ENCODE data around the gene CD244. TPM values are rescaled to one million over a fixed set of nuclear protein-coding genes. Genes with fewer than 3 reads are reported as not detected.
"Not testable (repeated sequence)": the region's sequence is repeated elsewhere in the genome, so short reads cannot be mapped to it uniquely, and the experiment has no call there.

The CD244 gene
- total RNA-seq, 2 donors from 2014 or later, result 0.78 to 2.2 TPM

DNA sequence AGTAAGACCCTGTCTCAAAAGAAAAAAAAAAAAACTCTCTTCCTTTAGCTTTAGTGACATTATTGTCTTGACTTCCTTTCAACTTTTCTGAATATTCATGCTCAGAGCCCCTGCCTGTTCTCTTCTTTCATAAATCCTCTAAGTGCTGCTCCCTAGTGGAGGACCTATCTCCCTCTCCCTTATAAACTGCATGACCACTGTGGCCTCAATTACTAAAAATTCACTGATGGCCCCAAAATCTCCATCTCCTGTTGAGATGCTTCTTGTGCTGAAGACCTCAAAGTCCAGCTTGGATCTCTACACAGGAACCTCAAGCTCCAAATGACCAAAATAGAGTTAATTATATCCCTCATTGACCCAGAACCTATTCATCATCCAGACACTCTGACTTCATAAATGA, 14.5 kb upstream of the CD244 start:
- H3K27ac ChIP-seq, result no peak overlapping the region
- H3K9me3 ChIP-seq, result no peaks in the 10 kb centered on the region
- H3K27me3 ChIP-seq (replicated peaks; ENCODE audit: insufficient read depth), result no peaks in the 10 kb centered on the region
- TF ChIP-seq, protein P1, sequence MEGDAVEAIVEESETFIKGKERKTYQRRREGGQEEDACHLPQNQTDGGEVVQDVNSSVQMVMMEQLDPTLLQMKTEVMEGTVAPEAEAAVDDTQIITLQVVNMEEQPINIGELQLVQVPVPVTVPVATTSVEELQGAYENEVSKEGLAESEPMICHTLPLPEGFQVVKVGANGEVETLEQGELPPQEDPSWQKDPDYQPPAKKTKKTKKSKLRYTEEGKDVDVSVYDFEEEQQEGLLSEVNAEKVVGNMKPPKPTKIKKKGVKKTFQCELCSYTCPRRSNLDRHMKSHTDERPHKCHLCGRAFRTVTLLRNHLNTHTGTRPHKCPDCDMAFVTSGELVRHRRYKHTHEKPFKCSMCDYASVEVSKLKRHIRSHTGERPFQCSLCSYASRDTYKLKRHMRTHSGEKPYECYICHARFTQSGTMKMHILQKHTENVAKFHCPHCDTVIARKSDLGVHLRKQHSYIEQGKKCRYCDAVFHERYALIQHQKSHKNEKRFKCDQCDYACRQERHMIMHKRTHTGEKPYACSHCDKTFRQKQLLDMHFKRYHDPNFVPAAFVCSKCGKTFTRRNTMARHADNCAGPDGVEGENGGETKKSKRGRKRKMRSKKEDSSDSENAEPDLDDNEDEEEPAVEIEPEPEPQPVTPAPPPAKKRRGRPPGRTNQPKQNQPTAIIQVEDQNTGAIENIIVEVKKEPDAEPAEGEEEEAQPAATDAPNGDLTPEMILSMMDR (IDR thresholded peaks at IDR 0.05), result no peak
- no peaks in the 10 kb centered on the region for H3K4me1 ChIP-seq (ENCODE audit: control insufficient read depth in 1 of 2, low read depth in 2 of 2)
- DNase-seq (ENCODE audit: low spot score) (no peak), ATAC-seq (ENCODE audit: insufficient number of reproducible peaks, low FRiP score, low read depth) (no peak)
- H3K36me3 ChIP-seq, result no peaks in the 10 kb centered on the region
- H3K4me3 ChIP-seq, result no peak overlapping the region

DNA sequence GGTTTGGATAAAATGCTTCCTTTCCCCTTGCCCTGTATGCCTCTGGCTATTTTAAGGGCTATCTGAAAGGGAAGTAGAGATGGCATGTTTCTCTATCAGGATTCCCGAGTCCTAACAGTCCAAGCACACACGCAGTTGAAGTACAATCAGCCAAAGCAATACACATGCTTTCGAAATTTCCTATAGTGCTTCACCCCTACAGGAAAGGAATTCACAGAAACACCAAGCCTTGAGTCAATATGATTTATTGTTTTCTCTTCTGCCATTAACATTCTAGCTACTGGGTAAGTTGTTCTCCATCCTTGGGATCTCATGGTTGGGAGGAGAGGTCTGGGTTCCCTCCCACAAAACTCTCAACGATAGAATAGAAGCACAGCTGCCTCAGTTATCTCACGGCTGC, 13.6 kb upstream of the CD244 start:
- DNase-seq (ENCODE audit: low spot score) (no peak), ATAC-seq (ENCODE audit: insufficient number of reproducible peaks, low FRiP score, low read depth) (no peak)
- Histone ChIP-seq H3K27me3 (replicated peaks; ENCODE audit: insufficient read depth) (no peaks in the 10 kb centered on the region), H3K4me1 (ENCODE audit: control insufficient read depth in 1 of 2, low read depth in 2 of 2) (no peaks in the 10 kb centered on the region), H3K4me3 (no peak overlapping the region), H3K27ac (no peak overlapping the region), H3K36me3 (no peaks in the 10 kb centered on the region), H3K9me3 (no peaks in the 10 kb centered on the region)
- TF ChIP-seq, protein P1 (IDR thresholded peaks at IDR 0.05), result no peak

DNA sequence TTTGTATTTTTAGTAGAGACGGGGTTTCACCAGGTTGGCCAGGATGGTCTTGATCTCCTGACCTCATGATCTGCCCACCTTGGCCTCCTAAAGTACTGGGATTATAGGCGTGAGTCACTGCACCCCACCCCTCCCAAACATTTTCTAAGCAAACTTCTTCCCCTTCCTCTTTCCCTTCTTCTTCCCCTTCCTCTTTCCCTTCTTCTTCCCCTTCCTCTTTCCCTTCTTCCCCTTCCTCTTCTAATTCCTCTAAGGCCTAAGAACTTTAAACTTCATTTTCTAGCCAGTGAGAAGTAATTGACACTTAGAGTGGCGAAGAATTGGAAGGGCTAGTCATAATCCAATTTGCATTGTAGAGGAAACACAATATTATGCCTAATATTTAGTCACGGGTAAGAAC, 12.9 kb upstream of the CD244 start:
- H3K9me3 ChIP-seq; H3K4me3 ChIP-seq; H3K36me3 ChIP-seq; DNase-seq (ENCODE audit: low spot score); H3K4me1 ChIP-seq (ENCODE audit: control insufficient read depth in 1 of 2, low read depth in 2 of 2); ATAC-seq (ENCODE audit: insufficient number of reproducible peaks, low FRiP score, low read depth); H3K27me3 ChIP-seq (replicated peaks; ENCODE audit: insufficient read depth); H3K27ac ChIP-seq: not testable (repeated sequence)

DNA sequence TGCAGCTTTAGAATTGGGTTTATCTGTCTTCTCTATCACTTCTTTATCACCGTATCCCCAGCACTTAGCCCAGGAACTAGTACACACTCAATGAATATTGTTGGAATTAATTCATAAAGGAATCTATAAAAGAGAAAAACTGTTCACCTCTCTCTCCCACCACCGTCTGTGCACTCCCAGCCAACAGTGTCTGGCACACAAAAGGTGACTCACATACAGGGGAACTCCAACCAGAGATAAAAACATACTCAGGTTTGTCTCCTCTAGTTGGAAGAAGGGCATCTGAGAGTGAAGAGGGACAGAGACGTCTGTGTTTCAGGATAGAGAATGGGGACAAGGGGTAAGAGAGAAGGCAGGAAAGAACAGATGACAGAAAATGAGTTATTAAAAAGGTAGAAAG, 12.2 kb upstream of the CD244 start:
- Histone ChIP-seq H3K27ac (no peak overlapping the region), H3K4me3 (no peak overlapping the region), H3K9me3 (no peaks in the 10 kb centered on the region), H3K4me1 (ENCODE audit: control insufficient read depth in 1 of 2, low read depth in 2 of 2) (no peaks in the 10 kb centered on the region), H3K36me3 (no peaks in the 10 kb centered on the region), H3K27me3 (replicated peaks; ENCODE audit: insufficient read depth) (no peaks in the 10 kb centered on the region)
- TF ChIP-seq, protein P1 (IDR thresholded peaks at IDR 0.05), result no peak
- ATAC-seq (ENCODE audit: insufficient number of reproducible peaks, low FRiP score, low read depth) (no peak), DNase-seq (ENCODE audit: low spot score) (no peak)

DNA sequence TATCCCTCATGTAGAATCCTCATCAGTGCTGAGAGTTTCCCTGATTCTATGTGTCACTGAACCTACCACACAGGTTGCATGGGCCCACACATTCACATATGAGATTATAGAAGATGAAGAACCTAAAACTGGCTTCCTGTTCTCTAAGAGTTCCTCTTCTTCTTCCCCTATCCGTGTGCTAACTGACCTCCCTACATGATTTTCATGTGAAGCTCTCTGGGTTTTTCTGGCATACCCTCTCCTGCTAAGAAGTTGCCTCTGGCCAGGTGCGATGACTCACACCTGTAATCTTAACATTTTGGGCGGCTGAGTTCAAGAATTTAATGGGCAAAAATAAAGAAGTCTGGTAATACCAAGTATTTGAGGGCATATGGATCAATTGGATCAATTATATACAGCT, 5.5 kb upstream of the CD244 start:
- no peak for DNase-seq (ENCODE audit: low spot score)
- Histone ChIP-seq H3K4me1 (ENCODE audit: control insufficient read depth in 1 of 2, low read depth in 2 of 2) (no peaks in the 10 kb centered on the region), H3K36me3 (no peaks in the 10 kb centered on the region), H3K27me3 (replicated peaks; ENCODE audit: insufficient read depth) (no peaks in the 10 kb centered on the region), H3K27ac (no peak overlapping the region), H3K9me3 (no peaks in the 10 kb centered on the region), H3K4me3 (no peak overlapping the region)
- TF ChIP-seq, protein P1 (IDR thresholded peaks at IDR 0.05), result no peak
- ATAC-seq (ENCODE audit: insufficient number of reproducible peaks, low FRiP score, low read depth), result no peak

DNA sequence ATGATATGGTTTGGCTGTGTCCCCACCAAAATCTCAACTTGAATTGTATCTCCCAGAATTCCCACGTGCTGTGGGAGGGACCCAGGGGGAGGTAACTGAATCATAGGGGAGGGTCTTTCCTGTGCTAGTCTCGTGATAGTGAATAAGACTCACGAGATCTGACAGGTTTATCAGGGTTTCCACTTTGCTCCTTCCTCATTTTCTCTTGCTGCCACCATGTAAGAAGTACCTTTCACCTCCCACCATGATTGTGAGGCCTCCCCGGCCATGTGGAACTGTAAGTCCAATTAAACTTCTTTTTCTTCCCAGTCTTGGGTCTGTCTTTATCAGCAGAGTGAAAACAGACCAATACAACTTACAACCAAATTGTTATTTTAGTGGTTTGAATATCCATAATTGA, 5.0 kb upstream of the CD244 start:
- H3K9me3 ChIP-seq; H3K27ac ChIP-seq; H3K4me3 ChIP-seq; H3K27me3 ChIP-seq (replicated peaks; ENCODE audit: insufficient read depth); H3K4me1 ChIP-seq (ENCODE audit: control insufficient read depth in 1 of 2, low read depth in 2 of 2); ATAC-seq (ENCODE audit: insufficient number of reproducible peaks, low FRiP score, low read depth); DNase-seq (ENCODE audit: low spot score); H3K36me3 ChIP-seq: not testable (repeated sequence)

Data from thoracic aorta (tissue), 2 donors.